GM23248 (cell line): ENCODE measurements around the gene XXYLT1.

Source experiments
- EZH2 ChIP-seq: fragments of 200-600 bp; sonication (generic); IDR thresholded peaks from 2 replicates; pipeline ENCODE4 v1.6.1; 2018; ENCODE audit warnings: antibody characterized with exemption, mild to moderate bottlenecking; ENCODE audit not compliant: insufficient read depth, poor library complexity, severe bottlenecking
- EZH2phosphoT487 ChIP-seq: fragments of 200-600 bp; sonication (generic); IDR thresholded peaks from 2 replicates; pipeline ENCODE4 v1.6.1; 2018; ENCODE audit warnings: antibody characterized with exemption, moderate library complexity, mild to moderate bottlenecking, low read depth; ENCODE audit not compliant: insufficient read depth

DNA sequence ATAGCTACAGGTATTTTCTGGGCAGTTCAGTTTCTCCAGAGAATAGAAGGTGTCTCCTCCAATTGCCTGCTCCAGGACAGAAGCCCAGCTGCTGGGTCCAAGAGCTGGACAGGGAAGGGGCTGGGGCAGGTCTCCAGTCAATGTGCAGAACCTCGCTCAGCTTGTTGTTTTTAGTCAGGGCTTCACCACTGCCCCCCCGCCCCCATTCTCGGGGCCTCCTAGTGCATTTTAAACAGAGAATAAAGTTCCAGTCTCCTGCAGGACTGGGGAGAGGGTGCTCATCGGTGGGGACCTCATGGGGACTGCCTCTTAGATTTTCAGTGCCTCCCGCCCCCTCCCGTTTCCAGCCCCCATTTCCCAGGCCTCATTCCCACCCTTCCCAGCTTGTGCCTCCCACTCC, 216.6 kb downstream of the XXYLT1 start:
- TF ChIP-seq EZH2 (no peak), EZH2phosphoT487 (no peak)
